Measurements from ENCODE around the gene HABP4. TPM values are rescaled to one million over a fixed set of nuclear protein-coding genes. Genes with fewer than 3 reads are reported as not detected.

The HABP4 gene
- total and polyA plus RNA-seq, 10 of the 15 experiments (the other 5 are each of a cell fraction or from before 2014, with no cell fraction given): 1.6 to 15.4 (median 11.6) TPM

- Histone ChIP-seq H3K4me2 (ENCODE audit: control insufficient read depth, insufficient read depth) (no peak overlapping the region), H3K4me3 (no peak overlapping the region), H3K4me1 (ENCODE audit: control insufficient read depth, insufficient read depth, low read length) (no peaks in the 10 kb centered on the region), H3K27me3 (replicated peaks in 1 of 2; ENCODE audit: control insufficient read depth in 2 of 2, insufficient read depth in 2 of 2, low read length in 1 of 2) (no peaks in the 10 kb centered on the region), H4K20me1 (ENCODE audit: control insufficient read depth, insufficient read depth) (no peaks in the 10 kb centered on the region), H3K27ac (ENCODE audit: control insufficient read depth, insufficient read depth) (no peak overlapping the region), H3K9ac (ENCODE audit: control insufficient read depth, insufficient read depth, low read length) (no peak overlapping the region), H3K9me3 (replicated peaks; ENCODE audit: control insufficient read depth, insufficient read depth, low read length) (no peaks in the 10 kb centered on the region), H3K79me2 (ENCODE audit: control insufficient read depth, insufficient read depth, low read length) (no peaks in the 10 kb centered on the region), H2AFZ (ENCODE audit: control insufficient read depth, low read depth, low read length) (no peak overlapping the region), H3K36me3 (ENCODE audit: control insufficient read depth in 2 of 2, insufficient read depth in 2 of 2, low read length in 1 of 2) (no peaks in the 10 kb centered on the region)
- no peak for DNase-seq (ENCODE audit: low read depth, low spot score)
- ChIA-PET POLR2A (no interaction called here), RAD21 (ENCODE audit: unreplicated experiment) (no interaction called here), SMC1A (ENCODE audit: uncharacterized antibody, unreplicated experiment) (interaction anchor here (0.6 kb wide), 1 partner anchor 1555 kb away, joined by 4 read pairs; no protein-coding TSS in a partner anchor), CTCF (interaction anchor here (1.2 kb wide), 1 partner anchor 187 kb away, joined by 4 read pairs; no protein-coding TSS in a partner anchor)
- 83% methylated on average over 6 of the region's 6 CpGs for WGBS (ENCODE audit: insufficient coverage, insufficient replicate concordance, low lambda C conversion rate, missing lambda C conversion rate)
- BruUV-seq (replicated peaks): no TSS peak
- ATAC-seq: no peak
- TF ChIP-seq BRCA1 (IDR thresholded peaks at IDR 0.05; ENCODE audit: low read depth, low read length) (no peak), POLR2AphosphoS5 (IDR thresholded peaks at IDR 0.05; ENCODE audit: low read length) (no peak), GATAD2B (conservative IDR thresholded peaks at IDR 0.05; ENCODE audit: low read depth) (no peak), MEF2A (IDR thresholded peaks at IDR 0.05; ENCODE audit: insufficient read depth, low read depth, low read length) (no peak), ZNF384 (IDR thresholded peaks at IDR 0.05; ENCODE audit: borderline replicate concordance, low read depth, low read length) (no peak), RELB (IDR thresholded peaks at IDR 0.05; ENCODE audit: low read depth) (no peak), SPI1 (IDR thresholded peaks at IDR 0.05; ENCODE audit: borderline replicate concordance, insufficient read depth, low read depth, low read length) (no peak), ZZZ3 (IDR thresholded peaks at IDR 0.05; ENCODE audit: control insufficient read depth, insufficient read length, low read depth) (no peak), ZNF622 (IDR thresholded peaks at IDR 0.05) (no peak), ASH2L (IDR thresholded peaks at IDR 0.05; ENCODE audit: borderline replicate concordance, low read depth) (no peak), IKZF1 (conservative IDR thresholded peaks at IDR 0.05) (no peak), BCL3 (IDR thresholded peaks at IDR 0.05; ENCODE audit: borderline replicate concordance, insufficient read depth, low read depth, low read length, poor library complexity, severe bottlenecking) (no peak), RCOR1 (conservative IDR thresholded peaks at IDR 0.05; ENCODE audit: low read depth, low read length) (no peak), EZH2 (IDR thresholded peaks at IDR 0.05; ENCODE audit: borderline replicate concordance, control insufficient read depth, low read depth, low read length) (no peak), NFIC (IDR thresholded peaks at IDR 0.05; ENCODE audit: low read depth, low read length) (no peak), CBFB (IDR thresholded peaks at IDR 0.05; ENCODE audit: low read depth) (no peak), SREBF1 (IDR thresholded peaks at IDR 0.05; ENCODE audit: low read length) (no peak), ZBTB33 (IDR thresholded peaks at IDR 0.05) (no peak), RUNX3 (IDR thresholded peaks at IDR 0.05; ENCODE audit: low read length) (no peak)
- in situ Hi-C loops (cut with MboI) (no loop called here), intact Hi-C loops (cut with micrococcal nuclease; ENCODE audit: unreplicated experiment) (no loop called here)
- FAIRE-seq: no peak
These were observed 12.6 kb downstream of the HABP4 start for GRCh38 chr9:96462541-96462940.

All from GM12878 (cell line).